Pancreas (tissue), 10 donors: Measurements from ENCODE around the gene WNT2B. TPM values are rescaled to one million over a fixed set of nuclear protein-coding genes. Genes with fewer than 3 reads are reported as not detected.

ENCODE experiments used
- ATAC-seq, 4 donors: fragments of 200-7000 bp; cut with Tn5 transposase; one replicate each; pipeline versions ENCODE4 v1.8.0 to v1.9.1; 2020; ENCODE audit warnings: mild to moderate bottlenecking in 4 of 4, moderate library complexity in 4 of 4
- DNase-seq, 6 donors: peaks; one replicate each; pipeline ENCODE4 v3.0.0-alpha.2; 2020
- FAIRE-seq: peaks from 2 replicates; lab custom pipeline; 2012; peaks lifted over from hg19 to GRCh38; lab: Jason Lieb, UNC
- H3K27ac ChIP-seq, 4 donors: fragments of 200-600 bp; sonication (generic); 1 replicate in 3 of 4; 2 replicates in 1 of 4; pipeline versions ENCODE4 v1.5.0 to v1.8.0; 2020
- H3K27me3 ChIP-seq, 4 donors: fragments of 200-600 bp; one replicate each; pipeline ENCODE4 v1.8.0; 2021
- H3K36me3 ChIP-seq, 3 donors: fragments of 200-600 bp; sonication (generic) in 1 of 3; one replicate each; pipeline versions ENCODE4 v1.5.0 to v1.8.0; 2020 to 2021
- H3K4me1 ChIP-seq, 3 donors: fragments of 200-600 bp; one replicate each; pipeline ENCODE4 v1.8.0; 2021
- H3K4me3 ChIP-seq, 4 donors: fragments of 200-600 bp; sonication (generic) in 2 of 4; one replicate each; pipeline versions ENCODE4 v1.5.0 to v1.8.0; 2020 to 2021
- H3K9me3 ChIP-seq, 4 donors: fragments of 200-600 bp; one replicate each; pipeline ENCODE4 v1.8.0; 2021
- WGBS, 2 donors: extraction: QIAGEN DNeasy Blood & Tissue Kit; methylation state at CpG; one replicate each; pipeline ENCODE4 v1.1.7; 2013; 5-methylcytosine and 5-hydroxymethylcytosine counted together
- intact Hi-C, 3 donors: fragments of 100-400 bp; cut with DNase I; formaldehyde crosslinking; loops; one replicate each; pipeline versions ENCODE4 v1.11.1 to v1.14.2; 2022
- polyA plus RNA-seq, 2 donors: library from polyadenylated mRNA; stranded (reverse); fragments of 200-250 nt; gene quantifications; one replicate each; pipeline ENCODE4 v1.2.3, GENCODE V29; 2013
- total RNA-seq, 6 donors: library from RNA; stranded (reverse); fragmentation: NEBNext Ultra II Directional in 4 of 6; extraction: Animal tissue kit (Norgen Biotek cat#: 25700) in 4 of 6; gene quantifications; one replicate each; pipeline versions ENCODE4 v1.2.1 to v1.2.4, GENCODE V29; 2021 to 2023
- TF ChIP-seq, protein P1 (sequence below), 4 donors: fragments of 200-600 bp; sonication (generic) in 3 of 4; IDR thresholded peaks; one replicate each; pipeline versions ENCODE4 v1.5.0 to v1.8.0; 2021; ENCODE audit warnings: antibody characterized with exemption in 4 of 4
- donor health status: healthy with polysubstance abuse.
- donor health status: DM: no; HTN: no; CAD: no; lungs with moderate emphysema.
- donor health status: DM: no; HTN: no; CAD: no.
- donor health status: control.
- donor health status: control.
- donor health status: Bipolar disorder and iron deficiency.
- donor health status: DM: yes; HTN: yes; CAD: no.
- donor health status: DM: no; HTN: no; CAD: no.
- donor health status: DM: no; HTN: no; CAD: no.
- donor health status: DM: yes; HTN: yes; CAD: no.

Gene WNT2B
- total and polyA plus RNA-seq, 8 donors: 0.79 to 2.7 (median 1.4) TPM

- ATAC-seq (no peak), FAIRE-seq (no peak), DNase-seq (no peak)
- Histone ChIP-seq H3K4me3 (no peak overlapping the region), H3K4me1 (no peaks in the 10 kb centered on the region), H3K9me3 (no peaks in the 10 kb centered on the region), H3K36me3 (peaks cover 0 to 9% (median 0%) of the 10 kb centered on the region in 3 donors), H3K27ac (no peak overlapping the region), H3K27me3 (no peaks in the 10 kb centered on the region)
- intact Hi-C loops: no loop called here
- TF ChIP-seq, protein P1, sequence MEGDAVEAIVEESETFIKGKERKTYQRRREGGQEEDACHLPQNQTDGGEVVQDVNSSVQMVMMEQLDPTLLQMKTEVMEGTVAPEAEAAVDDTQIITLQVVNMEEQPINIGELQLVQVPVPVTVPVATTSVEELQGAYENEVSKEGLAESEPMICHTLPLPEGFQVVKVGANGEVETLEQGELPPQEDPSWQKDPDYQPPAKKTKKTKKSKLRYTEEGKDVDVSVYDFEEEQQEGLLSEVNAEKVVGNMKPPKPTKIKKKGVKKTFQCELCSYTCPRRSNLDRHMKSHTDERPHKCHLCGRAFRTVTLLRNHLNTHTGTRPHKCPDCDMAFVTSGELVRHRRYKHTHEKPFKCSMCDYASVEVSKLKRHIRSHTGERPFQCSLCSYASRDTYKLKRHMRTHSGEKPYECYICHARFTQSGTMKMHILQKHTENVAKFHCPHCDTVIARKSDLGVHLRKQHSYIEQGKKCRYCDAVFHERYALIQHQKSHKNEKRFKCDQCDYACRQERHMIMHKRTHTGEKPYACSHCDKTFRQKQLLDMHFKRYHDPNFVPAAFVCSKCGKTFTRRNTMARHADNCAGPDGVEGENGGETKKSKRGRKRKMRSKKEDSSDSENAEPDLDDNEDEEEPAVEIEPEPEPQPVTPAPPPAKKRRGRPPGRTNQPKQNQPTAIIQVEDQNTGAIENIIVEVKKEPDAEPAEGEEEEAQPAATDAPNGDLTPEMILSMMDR (IDR thresholded peaks at IDR 0.05): no peak
- WGBS, 2 donors: 81 to 95% methylated on average over 3 of the region's 3 CpGs
Measured at GRCh38 chr1:112538883-112539282, 30.1 kb downstream of the WNT2B start.

- no peak for FAIRE-seq
- Histone ChIP-seq H3K27ac (no peak overlapping the region), H3K27me3 (no peaks in the 10 kb centered on the region), H3K4me1 (no peaks in the 10 kb centered on the region), H3K4me3 (no peak overlapping the region), H3K36me3 (peaks cover 0 to 9% (median 0%) of the 10 kb centered on the region in 3 donors), H3K9me3 (no peaks in the 10 kb centered on the region)
- DNase-seq: no peak
- ATAC-seq: no peak
- TF ChIP-seq, protein P1 (IDR thresholded peaks at IDR 0.05): no peak
- intact Hi-C loops: no loop called here
- WGBS, 2 donors: 50 to 73% methylated on average over 1 of the region's 1 CpG
Measured at GRCh38 chr1:112540226-112540794, 31.5 kb downstream of the WNT2B start.

DNA sequence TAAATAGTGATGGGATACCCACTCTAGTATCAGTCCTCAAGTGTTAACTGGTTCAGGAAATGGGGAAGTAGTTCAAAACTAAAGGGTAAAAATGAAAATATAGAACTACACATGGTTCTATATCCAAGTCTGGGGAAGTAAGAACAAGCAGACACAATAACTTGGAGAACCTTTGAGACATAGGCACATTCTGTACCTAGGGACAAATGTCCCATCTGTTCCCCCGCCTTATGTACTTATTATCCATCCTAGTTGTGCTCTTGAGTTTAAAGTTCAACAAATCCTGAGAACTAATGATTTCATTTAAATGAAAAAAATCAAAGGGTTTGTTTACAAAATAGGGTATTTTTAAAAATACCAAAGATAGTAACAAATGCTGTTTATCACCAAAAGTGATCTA is 32.5 kb downstream of the WNT2B start:
- Histone ChIP-seq H3K27me3 (no peaks in the 10 kb centered on the region), H3K4me3 (no peak overlapping the region), H3K27ac (no peak overlapping the region), H3K36me3 (peaks cover 0 to 9% (median 0%) of the 10 kb centered on the region in 3 donors), H3K9me3 (no peaks in the 10 kb centered on the region), H3K4me1 (no peaks in the 10 kb centered on the region)
- intact Hi-C loops: no loop called here
- TF ChIP-seq, protein P1 (IDR thresholded peaks at IDR 0.05): no peak
- ATAC-seq: no peak
- WGBS, 2 donors: 45 to 100% methylated on average over 1 of the region's 1 CpG
- FAIRE-seq: no peak
- no peak for DNase-seq

GRCh38 chr1:112542206-112542973 is 33.6 kb downstream of the WNT2B start:
- H3K4me3 ChIP-seq: no peak overlapping the region
- WGBS, 2 donors: 72 to 79% methylated on average over 9 of the region's 9 CpGs
- intact Hi-C loops: no loop called here
- H3K36me3 ChIP-seq: peaks cover 0 to 9% (median 0%) of the 10 kb centered on the region in 3 donors
- no peak for DNase-seq
- ATAC-seq: peak in 3 of 4 donors; percentile 29 to 64 (median 33)
- H3K27ac ChIP-seq: peak overlapping the region in 1 of 4 donors; percentile 14
- no peaks in the 10 kb centered on the region for H3K9me3 ChIP-seq
- no peaks in the 10 kb centered on the region for H3K4me1 ChIP-seq
- TF ChIP-seq, protein P1 (IDR thresholded peaks at IDR 0.05): no peak
- no peak for FAIRE-seq
- H3K27me3 ChIP-seq: no peaks in the 10 kb centered on the region
